Effector CD8-positive, alpha-beta T cell (primary cell): ENCODE data around the gene ITGA11.

Source experiments
- DNase-seq: peaks from one replicate; lab custom pipeline; 2025; lab: John Stamatoyannopoulos, UW

The ITGA11 gene

GRCh38 chr15:68311464-68311835, 120.5 kb downstream of the ITGA11 start:
- DNase-seq = no peak

- no peak for DNase-seq
Observed at GRCh38 chr15:68310804-68311463, 121.0 kb downstream of the ITGA11 start.

GRCh38 chr15:68310178-68310803, 121.7 kb downstream of the ITGA11 start:
- no peak for DNase-seq

GRCh38 chr15:68309024-68309423, 122.9 kb downstream of the ITGA11 start:
- no peak for DNase-seq

- no peak for DNase-seq
Observed at GRCh38 chr15:68307131-68307928, 124.6 kb downstream of the ITGA11 start.

- no peak for DNase-seq
Observed at GRCh38 chr15:68305420-68305871, 126.5 kb downstream of the ITGA11 start.

GRCh38 chr15:68304589-68305337, 127.2 kb downstream of the ITGA11 start:
- DNase-seq = no peak

GRCh38 chr15:68303560-68304436, 128.2 kb downstream of the ITGA11 start:
- DNase-seq = no peak

- DNase-seq = no peak
Observed at GRCh38 chr15:68303134-68303533, 128.8 kb downstream of the ITGA11 start.

GRCh38 chr15:68302729-68303128, 129.2 kb downstream of the ITGA11 start:
- no peak for DNase-seq

GRCh38 chr15:68301301-68301700, 130.7 kb downstream of the ITGA11 start:
- DNase-seq = no peak

GRCh38 chr15:68300115-68300940, 131.6 kb downstream of the ITGA11 start:
- no peak for DNase-seq

- DNase-seq = no peak
Observed at GRCh38 chr15:68299436-68299835, 132.5 kb downstream of the ITGA11 start.

- DNase-seq = no peak
Observed at GRCh38 chr15:68298882-68299381, 133.0 kb downstream of the ITGA11 start.

- no peak for DNase-seq
Observed at GRCh38 chr15:68298336-68298735, 133.6 kb downstream of the ITGA11 start.

- no peak for DNase-seq
Observed at GRCh38 chr15:68295014-68295805, 136.8 kb downstream of the ITGA11 start.

GRCh38 chr15:68292967-68293366, 139.0 kb downstream of the ITGA11 start:
- DNase-seq = no peak

- DNase-seq = no peak
Observed at GRCh38 chr15:68292157-68292781, 139.7 kb downstream of the ITGA11 start.

GRCh38 chr15:68290715-68291114, 141.2 kb downstream of the ITGA11 start:
- DNase-seq = no peak
